LNCAP (cell line): ENCODE results near the gene TAAR2.

Experiments used
- TF ChIP-seq, protein P1 (sequence below): fragments of 450-650 bp; IDR thresholded peaks from 2 replicates; pipeline ENCODE4 v1.5.1; 2017; ENCODE audit warnings: mild to moderate bottlenecking

Gene TAAR2

DNA sequence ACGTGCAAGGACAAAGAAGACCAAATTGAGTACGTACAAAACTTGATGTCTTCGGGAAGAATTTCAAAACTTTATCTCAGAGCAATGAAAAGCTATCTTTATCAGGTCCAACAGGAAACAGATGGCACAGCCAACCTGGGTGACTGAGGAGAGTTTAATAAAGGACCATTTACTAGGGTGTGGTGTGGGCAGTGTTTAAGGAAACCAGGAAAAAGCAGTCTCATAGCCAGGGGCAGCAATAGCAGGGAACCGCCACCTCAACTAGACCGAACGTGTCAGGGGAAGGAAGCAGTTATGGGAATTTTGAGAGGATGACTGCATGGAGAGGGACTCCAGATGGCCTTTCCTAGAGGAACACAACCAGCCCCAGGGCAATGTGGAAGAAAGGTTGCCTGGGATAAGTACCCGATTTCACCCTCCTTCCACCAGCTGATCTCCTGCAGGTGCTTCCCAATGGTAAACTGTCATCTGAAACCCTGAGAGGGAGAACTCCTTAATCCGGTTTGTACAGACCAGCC lies 19.4 kb downstream of the TAAR2 start:
- TF ChIP-seq, protein P1, sequence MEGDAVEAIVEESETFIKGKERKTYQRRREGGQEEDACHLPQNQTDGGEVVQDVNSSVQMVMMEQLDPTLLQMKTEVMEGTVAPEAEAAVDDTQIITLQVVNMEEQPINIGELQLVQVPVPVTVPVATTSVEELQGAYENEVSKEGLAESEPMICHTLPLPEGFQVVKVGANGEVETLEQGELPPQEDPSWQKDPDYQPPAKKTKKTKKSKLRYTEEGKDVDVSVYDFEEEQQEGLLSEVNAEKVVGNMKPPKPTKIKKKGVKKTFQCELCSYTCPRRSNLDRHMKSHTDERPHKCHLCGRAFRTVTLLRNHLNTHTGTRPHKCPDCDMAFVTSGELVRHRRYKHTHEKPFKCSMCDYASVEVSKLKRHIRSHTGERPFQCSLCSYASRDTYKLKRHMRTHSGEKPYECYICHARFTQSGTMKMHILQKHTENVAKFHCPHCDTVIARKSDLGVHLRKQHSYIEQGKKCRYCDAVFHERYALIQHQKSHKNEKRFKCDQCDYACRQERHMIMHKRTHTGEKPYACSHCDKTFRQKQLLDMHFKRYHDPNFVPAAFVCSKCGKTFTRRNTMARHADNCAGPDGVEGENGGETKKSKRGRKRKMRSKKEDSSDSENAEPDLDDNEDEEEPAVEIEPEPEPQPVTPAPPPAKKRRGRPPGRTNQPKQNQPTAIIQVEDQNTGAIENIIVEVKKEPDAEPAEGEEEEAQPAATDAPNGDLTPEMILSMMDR = no peak

DNA sequence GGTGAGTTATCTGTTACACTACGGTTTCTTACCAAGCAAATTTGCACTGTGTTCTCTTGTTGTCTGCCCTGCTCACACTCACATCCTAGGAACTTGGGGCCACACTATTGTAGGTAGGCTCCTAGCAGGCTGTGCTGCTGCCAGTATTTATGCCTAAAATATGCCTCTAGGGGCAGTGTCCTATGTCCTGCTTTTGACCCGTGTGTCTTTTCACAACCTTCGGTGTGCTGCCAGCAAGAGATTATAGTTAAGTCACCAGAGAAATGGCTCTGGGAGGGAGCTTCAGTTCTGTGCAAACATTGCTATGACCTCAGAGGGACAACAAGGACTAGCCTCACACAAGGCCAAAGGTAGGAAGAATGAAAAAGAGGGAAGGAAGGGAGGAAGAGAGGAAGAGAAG lies 25.6 kb downstream of the TAAR2 start:
- TF ChIP-seq, protein P1 = peak; percentile 63

DNA sequence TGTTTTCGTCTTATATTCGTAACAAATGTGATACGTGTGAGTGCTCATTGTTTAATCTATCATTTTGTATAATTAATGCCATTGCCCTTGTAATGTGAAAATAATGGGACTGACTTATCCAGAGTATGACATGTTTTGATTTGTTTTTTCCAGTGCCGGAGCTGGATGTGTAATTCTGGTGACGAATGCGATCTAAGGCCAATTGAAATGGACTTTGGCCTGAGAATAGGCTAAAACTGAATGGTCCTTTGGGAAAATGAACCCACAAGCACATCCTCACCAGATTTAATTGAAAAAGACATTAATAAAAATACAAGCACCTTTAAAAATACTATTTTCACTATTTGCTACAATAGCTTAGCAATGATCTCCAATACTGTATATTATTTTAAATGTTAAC lies 27.9 kb downstream of the TAAR2 start:
- TF ChIP-seq, protein P1 = no peak

DNA sequence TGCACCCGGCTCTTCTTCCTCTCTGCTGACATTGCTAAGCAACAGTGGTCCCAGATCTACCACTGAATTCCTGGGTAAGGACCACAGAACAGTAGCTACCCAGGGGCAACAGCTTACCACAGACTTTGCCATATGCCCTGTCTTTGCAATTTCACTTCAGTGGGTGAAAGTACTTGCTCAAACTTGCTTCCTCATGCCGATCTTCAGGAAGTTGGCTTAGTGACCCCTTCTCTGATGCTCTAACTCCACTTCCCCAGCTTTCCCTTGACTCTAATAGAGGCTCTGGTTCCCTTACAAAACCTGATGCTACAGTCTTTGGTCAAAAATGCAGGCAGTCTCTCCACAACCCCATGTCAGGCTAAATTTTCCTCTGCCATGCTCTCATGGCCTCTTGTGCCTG lies 31.2 kb downstream of the TAAR2 start:
- TF ChIP-seq, protein P1 = no peak

DNA sequence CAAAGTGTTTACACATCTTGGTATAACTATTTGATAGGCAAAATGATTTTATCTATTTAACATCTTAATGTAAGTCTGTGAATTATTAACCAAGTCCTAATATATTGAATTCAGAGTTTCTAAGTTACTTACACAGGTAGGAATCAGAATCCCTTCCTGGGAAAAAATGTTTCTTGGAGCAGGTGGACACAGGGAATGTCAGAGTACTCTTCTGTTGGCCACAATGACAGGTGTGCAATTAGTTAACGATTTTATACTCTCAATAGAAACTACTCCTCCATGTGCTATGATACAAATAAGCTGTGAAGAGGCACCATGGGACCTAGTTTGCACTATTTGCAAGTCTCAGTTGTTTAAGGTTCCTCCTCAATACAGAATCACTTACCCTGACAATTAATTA lies 33.7 kb downstream of the TAAR2 start:
- TF ChIP-seq, protein P1 = no peak

DNA sequence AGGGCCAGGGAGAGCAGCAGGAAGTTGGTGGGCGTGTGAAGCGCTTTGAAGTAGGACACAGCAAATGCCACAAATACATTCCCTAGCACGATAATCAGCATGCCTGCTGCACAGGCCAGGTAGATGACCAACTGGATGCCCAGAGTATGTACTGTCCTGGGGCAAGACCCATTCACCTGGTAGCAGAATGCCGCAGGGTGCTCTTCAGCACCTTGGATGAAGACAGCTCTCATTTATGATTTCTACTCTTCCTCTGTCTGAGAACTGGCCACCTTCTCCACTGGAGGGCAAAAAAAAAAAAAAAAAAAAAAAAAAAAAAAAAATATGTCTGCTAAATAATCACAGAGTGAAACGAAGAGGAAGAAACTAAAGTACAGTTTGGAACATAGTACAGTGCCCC lies 34.6 kb downstream of the TAAR2 start, which contains the start of gene TAAR5:
TSS of gene TAAR5 (minus strand) at position 288 of the 400 bp plus-strand sequence. CDS start at position 233, 55 bp downstream.
- TF ChIP-seq, protein P1 = no peak

DNA sequence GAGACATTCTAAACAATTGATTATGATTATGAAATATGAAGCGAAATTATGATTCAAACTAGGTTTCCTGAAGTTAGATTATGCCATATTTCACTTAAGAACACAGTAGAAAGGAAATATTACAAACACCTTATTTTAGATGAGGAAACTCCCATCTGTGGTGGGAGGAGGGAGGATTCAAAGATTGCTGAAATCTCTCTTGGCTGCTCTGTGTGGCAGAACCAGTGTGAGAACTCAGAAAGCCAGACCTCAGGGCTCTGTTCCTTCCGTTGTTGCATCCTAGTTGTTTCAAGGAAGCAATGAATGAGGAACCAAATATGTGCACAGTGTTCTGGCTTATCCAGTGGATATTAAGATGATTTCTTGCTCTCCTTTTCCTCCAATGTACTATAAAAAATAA lies 36.7 kb downstream of the TAAR2 start:
- TF ChIP-seq, protein P1 = no peak

DNA sequence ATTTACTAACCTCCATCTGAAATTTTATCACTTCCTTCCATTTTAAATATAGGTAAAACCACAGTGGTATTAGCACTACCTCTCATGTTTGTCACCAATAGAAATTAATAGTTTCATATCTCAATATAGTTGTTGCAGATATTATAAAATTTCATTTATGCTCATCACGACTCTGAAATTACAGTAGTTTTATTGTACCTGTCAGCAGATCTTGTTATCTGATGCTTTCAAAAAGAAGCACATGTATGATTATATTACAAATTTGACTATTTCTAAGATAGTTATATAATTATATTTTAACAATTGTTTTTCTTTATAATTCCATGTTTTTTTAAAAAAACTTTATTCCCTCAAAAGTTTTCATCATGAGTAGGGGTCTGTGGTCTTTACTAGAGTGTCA lies 39.4 kb downstream of the TAAR2 start:
- TF ChIP-seq, protein P1 = no peak
